Mesenchymal stem cell (in vitro differentiated cells and primary cell): ENCODE data around the gene NXNL2.

Experiments
- DNase-seq: peaks from one replicate; pipeline ENCODE4 v3.0.0-alpha.2; 2013
- H2AFZ ChIP-seq: one replicate; pipeline ENCODE4 v1.6.1; 2013; ENCODE audit warnings: low read depth, mild to moderate bottlenecking, control low read depth, inconsistent platforms, low read length, moderate library complexity
- H2AK5ac ChIP-seq: 2 replicates; pipeline ENCODE4 v1.6.1; 2013; ENCODE audit warnings: low read length, moderate library complexity, mild to moderate bottlenecking, inconsistent platforms; ENCODE audit not compliant: severe bottlenecking
- H2BK120ac ChIP-seq: one replicate; pipeline ENCODE4 v1.6.1; 2013; ENCODE audit warnings: low read depth, mild to moderate bottlenecking, inconsistent platforms, low read length, moderate library complexity
- H2BK12ac ChIP-seq, 2 experiments: one replicate each; pipeline ENCODE4 v1.6.1; 2013; ENCODE audit warnings: inconsistent platforms in 2 of 2, low read length in 2 of 2, mild to moderate bottlenecking in 2 of 2, moderate library complexity in 2 of 2, control low read depth in 1 of 2
- H2BK15ac ChIP-seq: one replicate; pipeline ENCODE4 v1.6.1; 2013; ENCODE audit warnings: mild to moderate bottlenecking, low read depth, inconsistent platforms; ENCODE audit not compliant: poor library complexity, severe bottlenecking
- H2BK5ac ChIP-seq: 2 replicates; pipeline ENCODE4 v1.6.1; 2013; ENCODE audit warnings: low read depth, mild to moderate bottlenecking, low read length, control low read depth, inconsistent platforms; ENCODE audit not compliant: poor library complexity, severe bottlenecking
- H3K14ac ChIP-seq, 2 experiments: one replicate each; pipeline ENCODE4 v1.6.1; 2013; ENCODE audit warnings: inconsistent platforms in 2 of 2, low read length in 2 of 2, control low read depth in 1 of 2, mild to moderate bottlenecking in 1 of 2, moderate library complexity in 1 of 2
- H3K18ac ChIP-seq, 2 experiments: one replicate each; pipeline ENCODE4 v1.6.1; 2013; ENCODE audit warnings: inconsistent platforms in 2 of 2, low read length in 2 of 2, control low read depth in 1 of 2, low read depth in 1 of 2, mild to moderate bottlenecking in 1 of 2
- H3K23ac ChIP-seq, 2 experiments: one replicate each; pipeline ENCODE4 v1.6.1; 2013; ENCODE audit warnings: inconsistent platforms in 2 of 2, low read length in 2 of 2, mild to moderate bottlenecking in 2 of 2, moderate library complexity in 2 of 2, control low read depth in 1 of 2
- H3K27ac ChIP-seq: 2 replicates; pipeline ENCODE4 v1.5.1; 2013; ENCODE audit warnings: mild to moderate bottlenecking, moderate library complexity, low read length, control low read depth, inconsistent platforms; ENCODE audit not compliant: poor library complexity, severe bottlenecking
- H3K27me3 ChIP-seq, 2 experiments: 2 replicates each; pipeline versions ENCODE4 v1.6.1 to v1.7.0; 2013; ENCODE audit warnings: low read length in 2 of 2, mild to moderate bottlenecking in 2 of 2, moderate library complexity in 2 of 2, control low read depth in 1 of 2, inconsistent platforms in 1 of 2; ENCODE audit not compliant: control insufficient read depth in 1 of 2, insufficient read depth in 1 of 2
- H3K36me3 ChIP-seq, 2 experiments: 2 replicates each; pipeline versions ENCODE4 v1.6.1 to v1.7.0; 2013; ENCODE audit warnings: low read length in 2 of 2, control low read depth in 1 of 2, inconsistent platforms in 1 of 2, low read depth in 1 of 2, mild to moderate bottlenecking in 1 of 2; ENCODE audit not compliant: insufficient read depth in 2 of 2, control insufficient read depth in 1 of 2
- H3K4ac ChIP-seq, 2 experiments: one replicate each; pipeline ENCODE4 v1.6.1; 2013; ENCODE audit warnings: inconsistent platforms in 2 of 2, low read length in 2 of 2, mild to moderate bottlenecking in 2 of 2, moderate library complexity in 2 of 2, control low read depth in 1 of 2, low read depth in 1 of 2
- H3K4me1 ChIP-seq: 2 replicates; pipeline ENCODE4 v1.6.1; 2013; ENCODE audit warnings: low read depth, low read length, control low read depth; ENCODE audit not compliant: control insufficient read depth, insufficient read depth
- H3K4me2 ChIP-seq: 2 replicates; pipeline ENCODE4 v1.6.1; 2013; ENCODE audit warnings: low read length, mild to moderate bottlenecking, inconsistent platforms; ENCODE audit not compliant: poor library complexity, severe bottlenecking
- H3K4me3 ChIP-seq, 2 experiments: 2 replicates each; pipeline versions ENCODE4 v1.5.1 to v1.7.0; 2013; ENCODE audit warnings: low read length in 2 of 2, mild to moderate bottlenecking in 2 of 2, control low read depth in 1 of 2, low read depth in 1 of 2; ENCODE audit not compliant: insufficient read depth in 1 of 2
- H3K79me1 ChIP-seq: replicated peaks from 2 replicates; pipeline ENCODE4 v1.6.1; 2013; ENCODE audit warnings: mild to moderate bottlenecking, control low read depth, low read length, inconsistent platforms; ENCODE audit not compliant: poor library complexity, severe bottlenecking
- H3K9ac ChIP-seq: 2 replicates; pipeline ENCODE4 v1.7.0; 2013; ENCODE audit warnings: mild to moderate bottlenecking, low read length, moderate library complexity
- H3K9me3 ChIP-seq: 2 replicates; pipeline ENCODE4 v1.7.0; 2013; ENCODE audit warnings: mild to moderate bottlenecking, low read length; ENCODE audit not compliant: control insufficient read depth
- H4K8ac ChIP-seq: one replicate; pipeline ENCODE4 v1.6.1; 2013; ENCODE audit warnings: inconsistent platforms, mild to moderate bottlenecking, low read length, moderate library complexity
- H4K91ac ChIP-seq: one replicate; pipeline ENCODE4 v1.6.1; 2013; ENCODE audit warnings: mild to moderate bottlenecking, low read length, inconsistent platforms
- WGBS: methylation state at CpG from one replicate; pipeline ENCODE4 v1.1.7; 2013; ENCODE audit warnings: mixed read lengths; 5-methylcytosine and 5-hydroxymethylcytosine counted together

Gene NXNL2

GRCh38 chr9:88572684-88573083 is 37.7 kb downstream of the NXNL2 start:
- Histone ChIP-seq H2BK12ac (no peak overlapping the region), H3K79me1 (no peaks in the 10 kb centered on the region), H3K9ac (no peak overlapping the region), H3K4me2 (no peak overlapping the region), H3K27ac (no peak overlapping the region), H3K27me3 (peaks cover 0 to 9% of the 10 kb centered on the region in 2 experiments), H3K18ac (no peak overlapping the region), H2BK120ac (no peak overlapping the region), H2AFZ (no peak overlapping the region), H3K9me3 (no peaks in the 10 kb centered on the region), H2AK5ac (no peak overlapping the region), H2BK15ac (no peak overlapping the region), H2BK5ac (no peak overlapping the region), H3K23ac (no peak overlapping the region), H3K14ac (no peak overlapping the region), H4K8ac (no peak overlapping the region), H3K4me1 (peaks cover 2% of the 10 kb centered on the region), H3K36me3 (no peaks in the 10 kb centered on the region), H3K4me3 (no peak overlapping the region), H4K91ac (no peak overlapping the region), H3K4ac (no peak overlapping the region)
- 94% methylated on average over 7 of the region's 7 CpGs for WGBS
- DNase-seq: no peak

GRCh38 chr9:88574953-88575352 is 40.0 kb downstream of the NXNL2 start:
- no peak overlapping the region for H4K8ac ChIP-seq
- H2AK5ac ChIP-seq: no peak overlapping the region
- no peaks in the 10 kb centered on the region for H3K9me3 ChIP-seq
- no peak overlapping the region for H2BK5ac ChIP-seq
- H3K23ac ChIP-seq: no peak overlapping the region
- H3K4me2 ChIP-seq: peak overlapping the region; percentile 43
- H3K4ac ChIP-seq: no peak overlapping the region
- H3K79me1 ChIP-seq: no peaks in the 10 kb centered on the region
- H3K36me3 ChIP-seq: no peaks in the 10 kb centered on the region
- H3K27me3 ChIP-seq: peaks cover 0 to 9% of the 10 kb centered on the region in 2 experiments
- no peak overlapping the region for H2BK15ac ChIP-seq
- no peak overlapping the region for H3K9ac ChIP-seq
- H2AFZ ChIP-seq: no peak overlapping the region
- peak overlapping the region in 1 of 2 experiments; percentile 31 for H3K4me3 ChIP-seq
- no peak overlapping the region for H4K91ac ChIP-seq
- H3K18ac ChIP-seq: no peak overlapping the region
- DNase-seq: peak; percentile 51
- no peak overlapping the region for H3K14ac ChIP-seq
- WGBS: 6% methylated on average over 6 of the region's 7 CpGs
- peak overlapping the region in 1 of 2 experiments; percentile 38 for H2BK12ac ChIP-seq
- peaks cover 13% of the 10 kb centered on the region for H3K4me1 ChIP-seq
- H3K27ac ChIP-seq: no peak overlapping the region
- H2BK120ac ChIP-seq: no peak overlapping the region

- Histone ChIP-seq H3K23ac (no peak overlapping the region), H4K91ac (peak overlapping the region; percentile 22), H3K4me3 (no peak overlapping the region), H2BK12ac (peak overlapping the region; percentile 23 to 26), H3K4ac (peak overlapping the region in 1 of 2 experiments; percentile 52), H2BK15ac (no peak overlapping the region), H2AK5ac (peak overlapping the region; percentile 69), H3K4me1 (peaks cover 13% of the 10 kb centered on the region), H3K27ac (no peak overlapping the region), H2AFZ (no peak overlapping the region), H3K14ac (peak overlapping the region in 1 of 2 experiments; percentile 67), H3K9me3 (no peaks in the 10 kb centered on the region), H4K8ac (no peak overlapping the region), H3K27me3 (peaks cover 0 to 9% of the 10 kb centered on the region in 2 experiments), H3K36me3 (no peaks in the 10 kb centered on the region), H3K4me2 (no peak overlapping the region), H2BK5ac (no peak overlapping the region), H3K9ac (no peak overlapping the region), H2BK120ac (peak overlapping the region; percentile 59), H3K18ac (peak overlapping the region in 1 of 2 experiments; percentile 11), H3K79me1 (no peaks in the 10 kb centered on the region)
- no peak for DNase-seq
- 93% methylated on average over 17 of the region's 19 CpGs for WGBS
These were observed 42.5 kb downstream of the NXNL2 start for GRCh38 chr9:88577256-88578120.
